ENCODE measurements around the gene EFNA5.
"Not testable (repeated sequence)": the region's sequence is repeated elsewhere in the genome, so short reads cannot be mapped to it uniquely, and the experiment has no call there.

EFNA5 gene

DNA sequence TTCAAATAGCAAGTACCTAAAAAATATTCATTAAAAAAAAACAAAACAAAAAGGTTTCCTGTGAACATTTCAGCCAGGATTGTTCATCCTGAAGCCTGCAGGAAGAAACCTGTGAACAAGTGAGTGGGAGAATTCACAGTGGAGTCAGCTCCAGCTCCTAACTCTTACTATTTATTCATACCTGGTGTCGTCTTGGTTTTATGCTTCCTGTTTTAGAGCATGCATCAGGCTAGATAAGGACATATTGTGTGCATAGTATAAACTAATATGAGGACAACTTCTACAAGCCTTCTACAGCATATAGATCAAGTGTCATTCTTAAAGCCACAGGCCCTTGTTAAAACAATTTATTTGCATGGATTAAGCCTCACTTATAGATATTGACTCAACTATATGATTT is 169.9 kb downstream of the EFNA5 start:
- in situ Hi-C loops (cut with HindIII; ENCODE audit: low sequenced_read_pairs) = no loop called here
- no peak overlapping the region for H3K4me3 ChIP-seq (ENCODE audit: low read depth, low read length)

DNA sequence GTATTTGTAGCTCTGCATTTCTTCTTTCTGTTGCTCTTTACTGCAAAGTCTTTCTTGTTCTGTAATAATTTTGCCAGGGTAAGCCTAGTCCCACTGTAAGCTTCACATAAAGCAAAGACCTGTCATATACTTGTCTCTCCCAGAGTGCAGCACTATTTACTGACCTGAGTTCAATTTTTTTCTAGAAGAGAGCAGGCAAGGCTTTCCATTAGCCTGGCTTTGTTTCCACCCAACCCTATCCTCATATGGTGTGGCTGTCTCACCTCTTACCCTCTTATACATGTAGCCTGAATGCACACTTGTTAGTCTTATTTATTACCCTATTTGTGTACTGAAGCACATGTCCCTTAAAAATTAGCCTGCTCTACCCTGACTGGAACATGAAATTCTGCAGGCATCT is 170.4 kb downstream of the EFNA5 start:
- no peak for DNase-seq (ENCODE audit: low read depth, low spot score)

More for the DNA sequence above, 169.9 kb downstream of the EFNA5 start:
- no peak for DNase-seq (ENCODE audit: low read depth, low spot score)
- TF ChIP-seq CTCF (IDR thresholded peaks at IDR 0.05; ENCODE audit: low read depth, low read length) = no peak

DNA sequence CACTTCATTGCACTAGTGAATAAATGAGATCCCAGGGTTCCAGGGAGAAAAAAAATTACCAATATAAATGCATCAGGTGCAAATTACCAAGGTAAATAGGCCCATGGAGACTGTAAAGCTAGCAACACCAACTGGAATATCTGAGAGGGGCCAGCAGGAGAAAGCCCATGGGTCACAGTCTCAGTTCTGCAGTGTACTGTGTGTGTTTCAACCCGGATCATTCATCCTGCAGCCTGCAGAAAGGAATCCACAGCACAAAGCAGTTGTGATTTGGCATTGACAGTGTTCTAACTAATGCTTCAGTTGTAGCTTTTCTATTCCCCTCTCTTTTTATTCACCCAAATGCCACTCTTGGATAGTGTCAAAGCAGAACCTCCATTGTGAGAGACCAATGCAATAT is 171.0 kb downstream of the EFNA5 start:
- in situ Hi-C loops (cut with HindIII; ENCODE audit: low sequenced_read_pairs) = no loop called here
- H3K4me3 ChIP-seq (ENCODE audit: low read depth, low read length) = no peak overlapping the region
- no peak for TF ChIP-seq CTCF (IDR thresholded peaks at IDR 0.05; ENCODE audit: low read depth, low read length)
- no peak for DNase-seq (ENCODE audit: low read depth, low spot score)

More for the DNA sequence above, 170.4 kb downstream of the EFNA5 start:
- in situ Hi-C loops (cut with HindIII; ENCODE audit: low sequenced_read_pairs) = no loop called here
- no peak overlapping the region for H3K4me3 ChIP-seq (ENCODE audit: low read depth, low read length)
- no peak for TF ChIP-seq CTCF (IDR thresholded peaks at IDR 0.05; ENCODE audit: low read depth, low read length)

DNA sequence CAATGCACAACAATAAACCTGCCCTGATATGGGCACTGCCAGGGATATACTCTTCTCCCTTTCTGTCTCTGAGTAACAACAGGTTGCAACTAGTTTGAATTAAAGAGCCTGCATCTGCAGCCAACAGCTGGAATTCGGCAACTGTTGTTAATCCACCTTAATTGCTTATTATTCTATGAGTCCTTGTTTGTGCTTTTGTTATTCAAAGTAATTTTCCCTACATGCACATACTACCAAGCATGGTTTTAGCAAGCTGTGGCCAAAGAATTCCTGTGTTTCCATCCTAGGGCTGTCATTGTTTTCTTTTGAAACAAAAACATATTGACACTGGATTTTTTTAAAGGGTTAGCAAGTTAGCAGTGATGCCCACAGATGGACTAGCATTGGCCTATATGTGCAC is 171.5 kb downstream of the EFNA5 start:
- H3K4me3 ChIP-seq (ENCODE audit: low read depth, low read length) = no peak overlapping the region
- DNase-seq (ENCODE audit: low read depth, low spot score) = no peak
- in situ Hi-C loops (cut with HindIII; ENCODE audit: low sequenced_read_pairs) = no loop called here
- TF ChIP-seq CTCF (IDR thresholded peaks at IDR 0.05; ENCODE audit: low read depth, low read length) = no peak

DNA sequence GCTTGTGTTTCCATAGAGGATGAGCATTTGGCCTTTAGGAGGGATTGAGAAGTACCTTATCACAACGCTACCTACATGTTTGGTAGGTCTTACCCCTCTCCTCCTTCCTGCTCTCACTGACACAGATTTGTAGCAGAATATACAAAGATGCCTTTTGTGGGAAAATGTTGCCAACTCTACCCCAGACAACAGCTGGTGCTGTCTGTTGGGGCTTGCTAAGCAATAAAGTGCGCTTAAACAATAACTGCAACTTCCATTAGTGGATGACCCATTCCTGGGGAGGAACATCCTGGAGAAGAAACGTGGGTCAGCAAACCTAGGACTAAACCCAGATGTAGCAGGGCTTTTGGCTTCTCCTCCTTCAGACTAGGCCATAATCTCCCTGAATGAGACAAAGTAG is 174.3 kb downstream of the EFNA5 start:
- no peak for DNase-seq (ENCODE audit: low read depth, low spot score)
- in situ Hi-C loops (cut with HindIII; ENCODE audit: low sequenced_read_pairs) = no loop called here
- no peak for TF ChIP-seq CTCF (IDR thresholded peaks at IDR 0.05; ENCODE audit: low read depth, low read length)
- H3K4me3 ChIP-seq (ENCODE audit: low read depth, low read length) = no peak overlapping the region

GRCh38 chr5:107494129-107494528 is 176.6 kb downstream of the EFNA5 start:
- DNase-seq (ENCODE audit: low read depth, low spot score); in situ Hi-C loops (cut with HindIII; ENCODE audit: low sequenced_read_pairs); H3K4me3 ChIP-seq (ENCODE audit: low read depth, low read length): not testable (repeated sequence)

GRCh38 chr5:107487056-107487542 is 183.6 kb downstream of the EFNA5 start:
- no peak for TF ChIP-seq CTCF (IDR thresholded peaks at IDR 0.05; ENCODE audit: low read depth, low read length)
- no peak for DNase-seq (ENCODE audit: low read depth, low spot score)

More at GRCh38 chr5:107487056-107487542, 183.6 kb downstream of the EFNA5 start:
- no peak overlapping the region for H3K4me3 ChIP-seq (ENCODE audit: low read depth, low read length)
- in situ Hi-C loops (cut with HindIII; ENCODE audit: low sequenced_read_pairs) = no loop called here
